ENCODE measurements around the gene DERL2.
"Not testable (repeated sequence)": the region's sequence is repeated elsewhere in the genome, so short reads cannot be mapped to it uniquely, and the experiment has no call there.

The DERL2 gene

GRCh38 chr17:5437721-5438317, 48.2 kb downstream of the DERL2 start:
- H3K4me1 ChIP-seq (ENCODE audit: control insufficient read depth, insufficient read depth, low read length, poor library complexity, severe bottlenecking) = peaks cover 8% of the 10 kb centered on the region
- 54 to 63% methylated on average over 2 of the region's 5 CpGs for WGBS, 2 experiments (ENCODE audit: insufficient coverage in 2 of 2)
- no peaks in the 10 kb centered on the region for H3K9me3 ChIP-seq (ENCODE audit: control insufficient read depth, low read length)
- H3K36me3 ChIP-seq (ENCODE audit: control insufficient read depth, insufficient read depth, low read length) = peaks cover 60% of the 10 kb centered on the region
- no peak overlapping the region for H3K27ac ChIP-seq (ENCODE audit: low read depth, low read length, severe bottlenecking)
- peak overlapping the region; percentile 73 for H3K4me3 ChIP-seq (ENCODE audit: extremely low read depth, insufficient read depth, low read length, poor library complexity, severe bottlenecking)

GRCh38 chr17:5435781-5436315, 50.1 kb downstream of the DERL2 start:
- not testable (repeated sequence) for H3K27ac ChIP-seq (ENCODE audit: low read depth, low read length, severe bottlenecking); H3K4me3 ChIP-seq (ENCODE audit: extremely low read depth, insufficient read depth, low read length, poor library complexity, severe bottlenecking); H3K9me3 ChIP-seq (ENCODE audit: control insufficient read depth, low read length); H3K4me1 ChIP-seq (ENCODE audit: control insufficient read depth, insufficient read depth, low read length, poor library complexity, severe bottlenecking)
- H3K36me3 ChIP-seq (ENCODE audit: control insufficient read depth, insufficient read depth, low read length) = peaks cover 68% of the 10 kb centered on the region
- 84 to 92% methylated on average over 2 to 3 of the region's 12 CpGs for WGBS, 2 experiments (ENCODE audit: insufficient coverage in 2 of 2)

GRCh38 chr17:5434984-5435383, 51.0 kb downstream of the DERL2 start:
- no peak overlapping the region for H3K4me3 ChIP-seq (ENCODE audit: extremely low read depth, insufficient read depth, low read length, poor library complexity, severe bottlenecking)
- WGBS, 2 experiments (ENCODE audit: insufficient coverage in 2 of 2) = 92 to 100% methylated on average over 2 of the region's 2 CpGs
- no peaks in the 10 kb centered on the region for H3K9me3 ChIP-seq (ENCODE audit: control insufficient read depth, low read length)
- H3K36me3 ChIP-seq (ENCODE audit: control insufficient read depth, insufficient read depth, low read length) = peaks cover 76% of the 10 kb centered on the region
- H3K4me1 ChIP-seq (ENCODE audit: control insufficient read depth, insufficient read depth, low read length, poor library complexity, severe bottlenecking) = peaks cover 8% of the 10 kb centered on the region
- H3K27ac ChIP-seq (ENCODE audit: low read depth, low read length, severe bottlenecking) = no peak overlapping the region

GRCh38 chr17:5431949-5432556, 53.9 kb downstream of the DERL2 start:
- H3K27ac ChIP-seq (ENCODE audit: low read depth, low read length, severe bottlenecking) = no peak overlapping the region
- no peak overlapping the region for H3K4me3 ChIP-seq (ENCODE audit: extremely low read depth, insufficient read depth, low read length, poor library complexity, severe bottlenecking)
- H3K9me3 ChIP-seq (ENCODE audit: control insufficient read depth, low read length) = no peaks in the 10 kb centered on the region
- H3K4me1 ChIP-seq (ENCODE audit: control insufficient read depth, insufficient read depth, low read length, poor library complexity, severe bottlenecking) = peaks cover 3% of the 10 kb centered on the region
- 94 to 100% methylated on average over 1 to 2 of the region's 3 CpGs for WGBS, 2 experiments (ENCODE audit: insufficient coverage in 2 of 2)
- H3K36me3 ChIP-seq (ENCODE audit: control insufficient read depth, insufficient read depth, low read length) = peaks cover 96% of the 10 kb centered on the region

DNA sequence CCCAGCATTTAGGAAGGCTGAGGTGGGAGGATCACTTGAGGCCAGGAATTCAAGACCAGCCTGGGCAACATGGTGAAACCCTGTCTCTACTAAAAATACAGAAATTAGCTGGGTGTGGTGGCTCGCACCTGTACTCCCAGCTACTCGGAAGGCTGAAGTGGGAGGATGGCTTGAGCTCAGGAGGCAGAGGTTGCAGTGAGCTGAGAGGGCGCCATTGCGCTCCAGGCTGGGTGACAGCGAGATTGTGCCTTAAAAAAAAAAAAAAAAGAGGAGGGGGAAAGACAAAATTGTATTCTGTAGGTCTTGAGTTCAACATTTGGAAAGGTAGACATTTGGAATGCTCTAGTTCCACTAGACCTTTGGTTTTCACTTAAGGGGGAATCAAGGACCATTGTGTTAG, 54.7 kb downstream of the DERL2 start:
- not testable (repeated sequence) for H3K9me3 ChIP-seq (ENCODE audit: control insufficient read depth, low read length); H3K4me3 ChIP-seq (ENCODE audit: extremely low read depth, insufficient read depth, low read length, poor library complexity, severe bottlenecking); H3K4me1 ChIP-seq (ENCODE audit: control insufficient read depth, insufficient read depth, low read length, poor library complexity, severe bottlenecking); H3K27ac ChIP-seq (ENCODE audit: low read depth, low read length, severe bottlenecking)
- peaks cover 97% of the 10 kb centered on the region for H3K36me3 ChIP-seq (ENCODE audit: control insufficient read depth, insufficient read depth, low read length)
- WGBS, 2 experiments (ENCODE audit: insufficient coverage in 2 of 2) = 72 to 80% methylated on average over 3 to 5 of the region's 5 CpGs

GRCh38 chr17:5430413-5430999, 55.5 kb downstream of the DERL2 start:
- no peaks in the 10 kb centered on the region for H3K9me3 ChIP-seq (ENCODE audit: control insufficient read depth, low read length)

DNA sequence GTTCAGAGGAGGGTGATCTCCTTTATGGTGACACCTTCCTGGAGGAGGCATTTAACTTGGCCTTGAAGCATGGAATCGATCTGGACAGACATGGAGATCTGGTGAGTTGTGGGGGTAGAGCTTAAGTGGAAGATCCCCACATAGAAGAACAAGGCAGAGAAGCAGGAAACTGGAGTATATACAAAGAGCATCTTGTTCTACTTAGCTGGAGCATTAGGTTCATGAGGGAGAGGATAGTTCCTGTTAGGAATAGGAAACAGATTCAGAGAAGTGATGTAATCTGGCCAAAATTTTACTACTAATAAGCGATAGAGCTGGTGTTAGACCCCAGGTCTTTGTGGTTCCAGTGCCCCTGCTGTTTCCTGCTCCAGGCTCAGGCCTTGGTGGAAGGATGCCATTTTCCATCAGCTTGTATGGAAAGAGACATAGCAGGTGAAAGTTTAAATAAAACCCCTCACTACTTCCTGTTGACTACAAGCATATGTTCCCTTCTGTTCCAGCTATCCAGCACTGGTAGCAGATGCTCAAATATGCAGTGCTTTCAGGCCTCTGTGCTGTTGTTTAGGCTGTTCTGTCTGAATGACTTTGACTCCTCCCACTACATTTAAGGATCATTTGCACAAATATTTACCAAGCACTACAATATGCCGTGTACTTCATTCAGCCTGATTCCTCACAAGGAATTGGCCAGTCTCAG, 56.6 kb downstream of the DERL2 start:
- Histone ChIP-seq H3K36me3 (ENCODE audit: control insufficient read depth, insufficient read depth, low read length) (peaks cover 98% of the 10 kb centered on the region), H3K27ac (ENCODE audit: low read depth, low read length, severe bottlenecking) (no peak overlapping the region), H3K9me3 (ENCODE audit: control insufficient read depth, low read length) (no peaks in the 10 kb centered on the region), H3K4me1 (ENCODE audit: control insufficient read depth, insufficient read depth, low read length, poor library complexity, severe bottlenecking) (no peaks in the 10 kb centered on the region), H3K4me3 (ENCODE audit: extremely low read depth, insufficient read depth, low read length, poor library complexity, severe bottlenecking) (no peak overlapping the region)
- WGBS, 2 experiments (ENCODE audit: insufficient coverage in 2 of 2) = 90 to 93% methylated on average over 2 to 3 of the region's 3 CpGs

More at GRCh38 chr17:5430413-5430999, 55.5 kb downstream of the DERL2 start:
- WGBS, 2 experiments (ENCODE audit: insufficient coverage in 2 of 2) = 86 to 93% methylated on average over 2 of the region's 3 CpGs
- Histone ChIP-seq H3K4me1 (ENCODE audit: control insufficient read depth, insufficient read depth, low read length, poor library complexity, severe bottlenecking) (no peaks in the 10 kb centered on the region), H3K36me3 (ENCODE audit: control insufficient read depth, insufficient read depth, low read length) (peaks cover 97% of the 10 kb centered on the region), H3K4me3 (ENCODE audit: extremely low read depth, insufficient read depth, low read length, poor library complexity, severe bottlenecking) (no peak overlapping the region), H3K27ac (ENCODE audit: low read depth, low read length, severe bottlenecking) (no peak overlapping the region)

DNA sequence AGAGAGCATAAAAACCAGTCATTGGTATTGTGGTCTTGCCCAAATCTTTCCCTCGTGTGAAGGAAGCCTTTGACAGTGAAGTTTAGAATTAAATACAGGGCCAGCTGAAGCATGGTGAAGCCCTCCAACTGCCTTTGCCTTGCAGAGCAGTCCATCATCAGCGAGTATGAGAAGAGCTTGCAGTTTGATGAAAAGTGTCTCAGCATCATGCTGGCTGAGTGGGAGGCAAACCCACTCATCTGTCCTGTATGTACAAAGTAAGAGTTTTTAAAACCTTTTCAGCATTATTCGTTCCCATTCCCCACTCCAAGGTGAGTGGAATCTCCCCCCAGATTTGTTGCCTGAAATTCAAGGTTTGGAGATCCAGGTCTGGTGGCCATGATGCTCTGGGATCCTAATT, 60.2 kb downstream of the DERL2 start:
- Histone ChIP-seq H3K36me3 (ENCODE audit: control insufficient read depth, insufficient read depth, low read length) (peaks cover 96% of the 10 kb centered on the region), H3K9me3 (ENCODE audit: control insufficient read depth, low read length) (no peaks in the 10 kb centered on the region), H3K27ac (ENCODE audit: low read depth, low read length, severe bottlenecking) (no peak overlapping the region), H3K4me3 (ENCODE audit: extremely low read depth, insufficient read depth, low read length, poor library complexity, severe bottlenecking) (no peak overlapping the region), H3K4me1 (ENCODE audit: control insufficient read depth, insufficient read depth, low read length, poor library complexity, severe bottlenecking) (peaks cover 8% of the 10 kb centered on the region)
- 93 to 100% methylated on average over 2 of the region's 3 CpGs for WGBS, 2 experiments (ENCODE audit: insufficient coverage in 2 of 2)

DNA sequence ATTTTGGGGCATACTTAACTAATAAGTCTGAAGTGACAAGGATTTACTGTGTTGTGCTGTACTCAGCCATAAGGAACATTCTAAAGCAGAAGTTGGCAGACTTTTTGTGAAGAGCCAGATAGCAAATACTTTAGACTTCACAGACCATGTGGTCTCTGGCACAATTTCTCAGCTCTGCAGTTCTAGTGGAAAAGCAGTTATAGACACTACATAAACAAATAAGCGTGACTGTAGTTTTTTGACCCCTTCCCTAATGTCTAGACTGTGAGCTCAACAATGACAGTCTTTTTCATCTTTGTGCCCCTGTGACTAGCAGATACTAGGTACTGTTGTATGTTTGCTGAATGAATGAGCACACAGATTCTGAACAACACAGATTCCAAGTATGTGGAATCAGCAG, 61.1 kb downstream of the DERL2 start:
- Histone ChIP-seq H3K36me3 (ENCODE audit: control insufficient read depth, insufficient read depth, low read length) (peaks cover 87% of the 10 kb centered on the region), H3K27ac (ENCODE audit: low read depth, low read length, severe bottlenecking) (no peak overlapping the region), H3K9me3 (ENCODE audit: control insufficient read depth, low read length) (no peaks in the 10 kb centered on the region), H3K4me3 (ENCODE audit: extremely low read depth, insufficient read depth, low read length, poor library complexity, severe bottlenecking) (no peak overlapping the region), H3K4me1 (ENCODE audit: control insufficient read depth, insufficient read depth, low read length, poor library complexity, severe bottlenecking) (peaks cover 8% of the 10 kb centered on the region)
- 89% methylated on average over 1 of the region's 1 CpG; no CpG with 5 or more reads in 1 of the 2 experiments for WGBS, 2 experiments (ENCODE audit: insufficient coverage in 2 of 2)

GRCh38 chr17:5422505-5422904, 63.5 kb downstream of the DERL2 start:
- H3K4me3 ChIP-seq (ENCODE audit: extremely low read depth, insufficient read depth, low read length, poor library complexity, severe bottlenecking) = no peak overlapping the region

More at GRCh38 chr17:5422505-5422904, 63.5 kb downstream of the DERL2 start:
- H3K9me3 ChIP-seq (ENCODE audit: control insufficient read depth, low read length) = no peaks in the 10 kb centered on the region
- WGBS, 2 experiments (ENCODE audit: insufficient coverage in 2 of 2) = 95% methylated on average over 2 of the region's 2 CpGs; no CpG with 5 or more reads in 1 of the 2 experiments
- H3K36me3 ChIP-seq (ENCODE audit: control insufficient read depth, insufficient read depth, low read length) = peaks cover 64% of the 10 kb centered on the region
- peaks cover 12% of the 10 kb centered on the region for H3K4me1 ChIP-seq (ENCODE audit: control insufficient read depth, insufficient read depth, low read length, poor library complexity, severe bottlenecking)
- H3K27ac ChIP-seq (ENCODE audit: low read depth, low read length, severe bottlenecking) = no peak overlapping the region
